GM21737 (cell line): ENCODE measurements around the gene RPL27A.
A peak's percentile ranks its signal among the peaks of the same experiment; 100 is the strongest.
"Not testable (repeated sequence)": the region's sequence is repeated elsewhere in the genome, so short reads cannot be mapped to it uniquely, and the experiment has no call there.

Experiments
- ATAC-seq: cut with Tn5 transposase; IDR thresholded peaks from one replicate; pipeline ENCODE4 v1.9.1; 2021; ENCODE audit warnings: mild to moderate bottlenecking, moderate library complexity; ENCODE audit not compliant: unreplicated experiment

Gene RPL27A

GRCh38 chr11:8682303-8683114 lies at the start of gene RPL27A, which contains the start of gene TRIM66:
Gene RPL27A, plus strand, starts transcription at chr11:8682792. Its CDS starts 22 bp downstream, at chr11:8682814.
Gene TRIM66, minus strand, starts transcription at chr11:8682665. Its CDS starts 10,391 bp downstream, at chr11:8672274.
- peak; percentile 93 for ATAC-seq

- ATAC-seq, result no peak
Measured at GRCh38 chr11:8634498-8634897, 48.1 kb upstream of the RPL27A start.

GRCh38 chr11:8636127-8636526 lies 46.5 kb upstream of the RPL27A start:
- ATAC-seq, result no peak

GRCh38 chr11:8638300-8638699 lies 44.3 kb upstream of the RPL27A start:
- ATAC-seq, result no peak

GRCh38 chr11:8639655-8640054 lies 42.9 kb upstream of the RPL27A start:
- no peak for ATAC-seq

- ATAC-seq, result no peak
Measured at GRCh38 chr11:8640267-8640906, 42.2 kb upstream of the RPL27A start.

GRCh38 chr11:8641332-8641731 lies 41.3 kb upstream of the RPL27A start:
- no peak for ATAC-seq

- no peak for ATAC-seq
Measured at GRCh38 chr11:8642196-8642841, 40.3 kb upstream of the RPL27A start.

GRCh38 chr11:8646873-8647272 lies 35.7 kb upstream of the RPL27A start:
- ATAC-seq, result no peak

- no peak for ATAC-seq
Measured at GRCh38 chr11:8649361-8649760, 33.2 kb upstream of the RPL27A start.

GRCh38 chr11:8650401-8650990 lies 32.1 kb upstream of the RPL27A start:
- ATAC-seq, result no peak

GRCh38 chr11:8652140-8652539 lies 30.5 kb upstream of the RPL27A start:
- no peak for ATAC-seq

- no peak for ATAC-seq
Measured at GRCh38 chr11:8654503-8654902, 28.1 kb upstream of the RPL27A start.

GRCh38 chr11:8656291-8656690 lies 26.3 kb upstream of the RPL27A start:
- ATAC-seq, result no peak

- ATAC-seq, result no peak
Measured at GRCh38 chr11:8658321-8659057, 24.1 kb upstream of the RPL27A start.

- ATAC-seq, result no peak
Measured at GRCh38 chr11:8661001-8661795, 21.4 kb upstream of the RPL27A start.

- ATAC-seq, result no peak
Measured at GRCh38 chr11:8665222-8665621, 17.4 kb upstream of the RPL27A start.

- not testable (repeated sequence) for ATAC-seq
Measured at GRCh38 chr11:8670081-8670480, 12.5 kb upstream of the RPL27A start.

GRCh38 chr11:8671193-8671612 lies 11.4 kb upstream of the RPL27A start:
- no peak for ATAC-seq

- no peak for ATAC-seq
Measured at GRCh38 chr11:8671651-8672062, 10.9 kb upstream of the RPL27A start.
